ENCODE data around the gene YES1. TPM values are rescaled to one million over a fixed set of nuclear protein-coding genes. Genes with fewer than 3 reads are reported as not detected.

Gene YES1
- total and polyA plus RNA-seq, 2 donors (not counting 3 experiments of a cell fraction or from before 2014, with no cell fraction given): 16.5 to 92.3 TPM

DNA sequence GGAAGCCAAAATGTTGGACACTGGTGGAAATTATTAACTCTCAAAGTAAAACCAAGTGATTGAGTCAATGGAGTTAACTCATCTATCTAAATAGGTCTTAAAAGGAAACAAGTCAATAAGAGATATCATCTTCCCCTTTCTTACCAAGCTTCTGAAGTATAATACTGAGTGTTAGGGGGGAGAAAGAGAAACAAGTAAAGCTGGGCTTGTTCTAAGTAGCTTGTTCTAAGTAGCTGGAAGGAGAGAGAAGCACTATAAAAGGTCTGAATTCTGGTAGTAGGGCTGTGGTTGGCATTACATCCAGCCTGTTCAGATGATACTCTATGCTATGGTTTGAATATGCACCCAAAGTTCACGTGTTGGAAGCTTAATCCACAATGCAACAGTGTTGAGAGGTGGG is 26.8 kb downstream of the YES1 start:
- intact Hi-C loops (cut with micrococcal nuclease): no loop called here

More for the DNA sequence above, 26.8 kb downstream of the YES1 start:
- no peaks in the 10 kb centered on the region for H3K9me3 ChIP-seq (replicated peaks; ENCODE audit: control insufficient read depth, insufficient read depth, low read length)
- H3K4me2 ChIP-seq (ENCODE audit: insufficient read depth, low read length): no peak overlapping the region
- ChIA-PET CTCF (interaction anchor here (4.1 kb wide), 1 partner anchor 46 kb away, joined by 17 read pairs; no protein-coding TSS in a partner anchor), POLR2A (no interaction called here)
- peaks cover 7% of the 10 kb centered on the region for H4K20me1 ChIP-seq (replicated peaks; ENCODE audit: control insufficient read depth, extremely low read depth, insufficient read depth, low read length)
- no peaks in the 10 kb centered on the region for H3K36me3 ChIP-seq (ENCODE audit: control insufficient read depth in 2 of 2, extremely low read depth in 1 of 2, insufficient read depth in 2 of 2, low read length in 2 of 2)
- no peak overlapping the region for H3K4me3 ChIP-seq (replicated peaks in 1 of 3; ENCODE audit: insufficient read depth in 1 of 3, low read depth in 1 of 3, low read length in 3 of 3)
- no peak overlapping the region for H3K27ac ChIP-seq (ENCODE audit: insufficient read depth, low read depth, low read length)
- DNase-seq (ENCODE audit: low read depth, low spot score) (no peak), FAIRE-seq (no peak)
- BruUV-seq (replicated peaks): no TSS peak
- dilution Hi-C loops (cut with MboI; ENCODE audit: extremely low pct_ligation_motif_present, low sequenced_read_pairs): no loop called here
- no peaks in the 10 kb centered on the region for H3K27me3 ChIP-seq (ENCODE audit: control insufficient read depth in 2 of 2, insufficient read depth in 2 of 2, low read length in 2 of 2)
- H3K9ac ChIP-seq (replicated peaks; ENCODE audit: extremely low read depth, insufficient read depth, low read length): no peak overlapping the region
- H2AFZ ChIP-seq (ENCODE audit: low read depth, low read length): no peak overlapping the region
- H3K79me2 ChIP-seq (ENCODE audit: control insufficient read depth, insufficient read depth, low read length): peaks cover 99% of the 10 kb centered on the region
- TF ChIP-seq GATA2 (IDR thresholded peaks at IDR 0.05; ENCODE audit: insufficient read depth, insufficient read length, low read depth, low read length) (no peak), EZH2 (IDR thresholded peaks at IDR 0.05; ENCODE audit: borderline replicate concordance, low read depth, low read length, severe bottlenecking) (no peak), POLR2AphosphoS5 (IDR thresholded peaks at IDR 0.05; ENCODE audit: insufficient read depth, low read depth, low read length) (no peak), MYC (IDR thresholded peaks at IDR 0.05; ENCODE audit: low read depth, low read length) (no peak), JUN (IDR thresholded peaks at IDR 0.05; ENCODE audit: borderline replicate concordance, insufficient read depth, insufficient read length, low read depth) (no peak), FOS (IDR thresholded peaks at IDR 0.05; ENCODE audit: borderline replicate concordance, insufficient read depth, low read length) (no peak), POLR2A (IDR thresholded peaks at IDR 0.05; ENCODE audit: low read depth, low read length) (no peak)
- TF ChIP-seq, protein P1, sequence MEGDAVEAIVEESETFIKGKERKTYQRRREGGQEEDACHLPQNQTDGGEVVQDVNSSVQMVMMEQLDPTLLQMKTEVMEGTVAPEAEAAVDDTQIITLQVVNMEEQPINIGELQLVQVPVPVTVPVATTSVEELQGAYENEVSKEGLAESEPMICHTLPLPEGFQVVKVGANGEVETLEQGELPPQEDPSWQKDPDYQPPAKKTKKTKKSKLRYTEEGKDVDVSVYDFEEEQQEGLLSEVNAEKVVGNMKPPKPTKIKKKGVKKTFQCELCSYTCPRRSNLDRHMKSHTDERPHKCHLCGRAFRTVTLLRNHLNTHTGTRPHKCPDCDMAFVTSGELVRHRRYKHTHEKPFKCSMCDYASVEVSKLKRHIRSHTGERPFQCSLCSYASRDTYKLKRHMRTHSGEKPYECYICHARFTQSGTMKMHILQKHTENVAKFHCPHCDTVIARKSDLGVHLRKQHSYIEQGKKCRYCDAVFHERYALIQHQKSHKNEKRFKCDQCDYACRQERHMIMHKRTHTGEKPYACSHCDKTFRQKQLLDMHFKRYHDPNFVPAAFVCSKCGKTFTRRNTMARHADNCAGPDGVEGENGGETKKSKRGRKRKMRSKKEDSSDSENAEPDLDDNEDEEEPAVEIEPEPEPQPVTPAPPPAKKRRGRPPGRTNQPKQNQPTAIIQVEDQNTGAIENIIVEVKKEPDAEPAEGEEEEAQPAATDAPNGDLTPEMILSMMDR (IDR thresholded peaks at IDR 0.05; ENCODE audit: extremely low read depth in 1 of 2, insufficient read depth in 1 of 2, low read depth in 1 of 2, low read length in 2 of 2): no peak
- TF ChIP-seq, protein P2, sequence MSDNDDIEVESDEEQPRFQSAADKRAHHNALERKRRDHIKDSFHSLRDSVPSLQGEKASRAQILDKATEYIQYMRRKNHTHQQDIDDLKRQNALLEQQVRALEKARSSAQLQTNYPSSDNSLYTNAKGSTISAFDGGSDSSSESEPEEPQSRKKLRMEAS (IDR thresholded peaks at IDR 0.05; ENCODE audit: insufficient read depth, insufficient read length): no peak
- peaks cover 10% of the 10 kb centered on the region for H3K4me1 ChIP-seq (ENCODE audit: control insufficient read depth, extremely low read depth, insufficient read depth, low read length)
- no peaks in the 10 kb centered on the region for H3K9me1 ChIP-seq (replicated peaks; ENCODE audit: control insufficient read depth, extremely low read depth, insufficient read depth, low read length)

All from endothelial cell of umbilical vein (primary cell).